ENCODE data around the gene B4GALNT3. TPM values are rescaled to one million over a fixed set of nuclear protein-coding genes. Genes with fewer than 3 reads are reported as not detected.

The B4GALNT3 gene
- total and polyA plus RNA-seq, 2 donors (not counting 1 experiment from before 2014, with no cell fraction given), result not detected

- Histone ChIP-seq H3K4me1 (ENCODE audit: control insufficient read depth, extremely low read depth, insufficient read depth, low read length) (no peaks in the 10 kb centered on the region), H3K27me3 (ENCODE audit: control insufficient read depth, insufficient read depth, low read length) (peaks cover 20% of the 10 kb centered on the region), H3K4me2 (ENCODE audit: extremely low read depth, insufficient read depth, low read length) (no peak overlapping the region), H2AFZ (ENCODE audit: low read length) (no peak overlapping the region), H3K27ac (ENCODE audit: insufficient read depth, low read length) (no peak overlapping the region), H4K20me1 (ENCODE audit: control insufficient read depth, extremely low read depth, insufficient read depth, low read length) (no peaks in the 10 kb centered on the region), H3K79me2 (ENCODE audit: control insufficient read depth, insufficient read depth, low read length) (no peaks in the 10 kb centered on the region), H3K36me3 (ENCODE audit: control insufficient read depth, insufficient read depth, low read length) (no peaks in the 10 kb centered on the region), H3K9me3 (ENCODE audit: control insufficient read depth, insufficient read depth, low read depth, low read length) (no peaks in the 10 kb centered on the region), H3K4me3 (replicated peaks in 1 of 4; ENCODE audit: control extremely low read depth in 1 of 4, insufficient read depth in 1 of 4, low read depth in 3 of 4, low read length in 4 of 4) (no peak overlapping the region), H3K9ac (ENCODE audit: insufficient read depth, low read length) (no peak overlapping the region)
- TF ChIP-seq EZH2 (IDR thresholded peaks at IDR 0.05; ENCODE audit: low read length, missing control alignments), result no peak
- peak in 1 of 2 donors; percentile 21 for TF ChIP-seq CTCF (conservative IDR thresholded peaks at IDR 0.05 in 1 of 2, IDR thresholded peaks at IDR 0.05 in 1 of 2; ENCODE audit: low read depth in 1 of 2, low read length in 2 of 2)
- no peak for DNase-seq (ENCODE audit: low read depth in 2 of 2)
These were observed 7.0 kb upstream of the B4GALNT3 start for GRCh38 chr12:452667-453210.

- H3K79me2 ChIP-seq (ENCODE audit: control insufficient read depth, insufficient read depth, low read length), result no peaks in the 10 kb centered on the region
- no peaks in the 10 kb centered on the region for H3K4me1 ChIP-seq (ENCODE audit: control insufficient read depth, extremely low read depth, insufficient read depth, low read length)
- no peak overlapping the region for H3K27ac ChIP-seq (ENCODE audit: insufficient read depth, low read length)
- peaks cover 33% of the 10 kb centered on the region for H3K27me3 ChIP-seq (ENCODE audit: control insufficient read depth, insufficient read depth, low read length)
- no peak for DNase-seq (ENCODE audit: low read depth in 2 of 2)
- H3K9ac ChIP-seq (ENCODE audit: insufficient read depth, low read length), result no peak overlapping the region
- TF ChIP-seq CTCF (conservative IDR thresholded peaks at IDR 0.05 in 1 of 2, IDR thresholded peaks at IDR 0.05 in 1 of 2; ENCODE audit: low read depth in 1 of 2, low read length in 2 of 2) (no peak), EZH2 (IDR thresholded peaks at IDR 0.05; ENCODE audit: low read length, missing control alignments) (no peak)
- no peak overlapping the region for H2AFZ ChIP-seq (ENCODE audit: low read length)
- no peak overlapping the region for H3K4me3 ChIP-seq (replicated peaks in 1 of 4; ENCODE audit: control extremely low read depth in 1 of 4, insufficient read depth in 1 of 4, low read depth in 3 of 4, low read length in 4 of 4)
- H3K9me3 ChIP-seq (ENCODE audit: control insufficient read depth, insufficient read depth, low read depth, low read length), result no peaks in the 10 kb centered on the region
- H3K4me2 ChIP-seq (ENCODE audit: extremely low read depth, insufficient read depth, low read length), result no peak overlapping the region
- no peaks in the 10 kb centered on the region for H3K36me3 ChIP-seq (ENCODE audit: control insufficient read depth, insufficient read depth, low read length)
- no peaks in the 10 kb centered on the region for H4K20me1 ChIP-seq (ENCODE audit: control insufficient read depth, extremely low read depth, insufficient read depth, low read length)
These were observed 4.9 kb upstream of the B4GALNT3 start for GRCh38 chr12:454833-455232.

GRCh38 chr12:455821-456220 lies 3.9 kb upstream of the B4GALNT3 start:
- no peak overlapping the region for H3K9ac ChIP-seq (ENCODE audit: insufficient read depth, low read length)
- no peaks in the 10 kb centered on the region for H3K36me3 ChIP-seq (ENCODE audit: control insufficient read depth, insufficient read depth, low read length)
- H3K79me2 ChIP-seq (ENCODE audit: control insufficient read depth, insufficient read depth, low read length), result no peaks in the 10 kb centered on the region
- H2AFZ ChIP-seq (ENCODE audit: low read length), result no peak overlapping the region
- no peak overlapping the region for H3K27ac ChIP-seq (ENCODE audit: insufficient read depth, low read length)
- H3K4me2 ChIP-seq (ENCODE audit: extremely low read depth, insufficient read depth, low read length), result no peak overlapping the region
- no peak overlapping the region for H3K4me3 ChIP-seq (replicated peaks in 1 of 4; ENCODE audit: control extremely low read depth in 1 of 4, insufficient read depth in 1 of 4, low read depth in 3 of 4, low read length in 4 of 4)
- no peaks in the 10 kb centered on the region for H4K20me1 ChIP-seq (ENCODE audit: control insufficient read depth, extremely low read depth, insufficient read depth, low read length)
- no peaks in the 10 kb centered on the region for H3K9me3 ChIP-seq (ENCODE audit: control insufficient read depth, insufficient read depth, low read depth, low read length)
- no peak for TF ChIP-seq CTCF (conservative IDR thresholded peaks at IDR 0.05 in 1 of 2, IDR thresholded peaks at IDR 0.05 in 1 of 2; ENCODE audit: low read depth in 1 of 2, low read length in 2 of 2)
- no peak for TF ChIP-seq EZH2 (IDR thresholded peaks at IDR 0.05; ENCODE audit: low read length, missing control alignments)
- peaks cover 36% of the 10 kb centered on the region for H3K27me3 ChIP-seq (ENCODE audit: control insufficient read depth, insufficient read depth, low read length)
- H3K4me1 ChIP-seq (ENCODE audit: control insufficient read depth, extremely low read depth, insufficient read depth, low read length), result no peaks in the 10 kb centered on the region
- DNase-seq (ENCODE audit: low read depth in 2 of 2), result no peak

Data from fibroblast of lung (primary cell).